ENCODE results near the gene UROC1. TPM values are rescaled to one million over a fixed set of nuclear protein-coding genes. Genes with fewer than 3 reads are reported as not detected.

Gene UROC1
- total and polyA plus RNA-seq, 2 experiments from 2014 or later = not detected

DNA sequence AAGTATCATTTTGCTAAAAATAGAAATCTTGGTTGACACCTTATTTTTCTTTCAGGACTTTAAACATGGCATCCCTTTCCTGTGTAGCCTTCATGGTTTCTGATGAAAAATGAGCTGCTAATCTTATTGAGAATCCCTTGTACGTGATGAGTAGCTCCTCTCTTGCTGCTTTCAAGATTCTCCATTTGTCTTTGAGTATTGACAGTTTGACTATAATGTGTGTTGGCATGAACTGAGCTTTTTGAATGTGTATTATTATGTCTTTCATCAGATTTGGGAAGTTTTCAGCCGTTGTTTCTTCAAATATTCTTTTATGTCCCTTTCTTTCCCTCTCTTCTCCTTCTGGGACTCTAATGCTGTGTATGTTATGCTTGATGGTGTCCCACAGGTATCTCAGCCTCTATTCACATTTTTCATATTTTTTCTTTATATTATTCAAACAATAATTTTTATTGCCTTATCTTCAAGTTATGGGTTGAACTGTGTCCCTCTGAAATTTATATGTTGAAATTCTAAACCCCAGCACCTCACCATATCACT lies 45.2 kb upstream of the UROC1 start:
- H3K36me3 Mint-ChIP-seq (ENCODE audit: low read depth) = no peaks in the 10 kb centered on the region
- no peak overlapping the region for H3K4me2 ChIP-seq
- no peak overlapping the region for H3K4me3 ChIP-seq
- no peak overlapping the region for H2AFZ ChIP-seq
- H3K9me2 ChIP-seq (ENCODE audit: insufficient read depth) = no peaks in the 10 kb centered on the region
- H4K20me1 ChIP-seq (replicated peaks; ENCODE audit: insufficient read depth) = no peaks in the 10 kb centered on the region
- H3K9me3 Mint-ChIP-seq = no peaks in the 10 kb centered on the region
- no peak overlapping the region for H3K27ac ChIP-seq (ENCODE audit: low read depth)
- H3F3A ChIP-seq (replicated peaks; ENCODE audit: low read depth) = no peaks in the 10 kb centered on the region
- DNase-seq (ENCODE audit: low spot score) (no peak), ATAC-seq (no peak)
- TF ChIP-seq POLR2AphosphoS5 (IDR thresholded peaks at IDR 0.05; ENCODE audit: low read depth) (no peak), NANOG (IDR thresholded peaks at IDR 0.05; ENCODE audit: borderline replicate concordance) (no peak), ZNF114 (CRISPR knock-in tag; IDR thresholded peaks at IDR 0.05) (no peak), JUNB (IDR thresholded peaks at IDR 0.05; ENCODE audit: unreplicated experiment) (no peak), CREB1 (CRISPR knock-in tag; IDR thresholded peaks at IDR 0.05; ENCODE audit: low read depth) (no peak), STAT1 (IDR thresholded peaks at IDR 0.05; ENCODE audit: unreplicated experiment) (no peak), EZH2 (IDR thresholded peaks at IDR 0.05; ENCODE audit: low read depth, unreplicated experiment) (no peak)
- TF ChIP-seq, protein P1, sequence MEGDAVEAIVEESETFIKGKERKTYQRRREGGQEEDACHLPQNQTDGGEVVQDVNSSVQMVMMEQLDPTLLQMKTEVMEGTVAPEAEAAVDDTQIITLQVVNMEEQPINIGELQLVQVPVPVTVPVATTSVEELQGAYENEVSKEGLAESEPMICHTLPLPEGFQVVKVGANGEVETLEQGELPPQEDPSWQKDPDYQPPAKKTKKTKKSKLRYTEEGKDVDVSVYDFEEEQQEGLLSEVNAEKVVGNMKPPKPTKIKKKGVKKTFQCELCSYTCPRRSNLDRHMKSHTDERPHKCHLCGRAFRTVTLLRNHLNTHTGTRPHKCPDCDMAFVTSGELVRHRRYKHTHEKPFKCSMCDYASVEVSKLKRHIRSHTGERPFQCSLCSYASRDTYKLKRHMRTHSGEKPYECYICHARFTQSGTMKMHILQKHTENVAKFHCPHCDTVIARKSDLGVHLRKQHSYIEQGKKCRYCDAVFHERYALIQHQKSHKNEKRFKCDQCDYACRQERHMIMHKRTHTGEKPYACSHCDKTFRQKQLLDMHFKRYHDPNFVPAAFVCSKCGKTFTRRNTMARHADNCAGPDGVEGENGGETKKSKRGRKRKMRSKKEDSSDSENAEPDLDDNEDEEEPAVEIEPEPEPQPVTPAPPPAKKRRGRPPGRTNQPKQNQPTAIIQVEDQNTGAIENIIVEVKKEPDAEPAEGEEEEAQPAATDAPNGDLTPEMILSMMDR (conservative IDR thresholded peaks at IDR 0.05; ENCODE audit: low read depth in 2 of 2) = no peak
- TF ChIP-seq, protein P2, sequence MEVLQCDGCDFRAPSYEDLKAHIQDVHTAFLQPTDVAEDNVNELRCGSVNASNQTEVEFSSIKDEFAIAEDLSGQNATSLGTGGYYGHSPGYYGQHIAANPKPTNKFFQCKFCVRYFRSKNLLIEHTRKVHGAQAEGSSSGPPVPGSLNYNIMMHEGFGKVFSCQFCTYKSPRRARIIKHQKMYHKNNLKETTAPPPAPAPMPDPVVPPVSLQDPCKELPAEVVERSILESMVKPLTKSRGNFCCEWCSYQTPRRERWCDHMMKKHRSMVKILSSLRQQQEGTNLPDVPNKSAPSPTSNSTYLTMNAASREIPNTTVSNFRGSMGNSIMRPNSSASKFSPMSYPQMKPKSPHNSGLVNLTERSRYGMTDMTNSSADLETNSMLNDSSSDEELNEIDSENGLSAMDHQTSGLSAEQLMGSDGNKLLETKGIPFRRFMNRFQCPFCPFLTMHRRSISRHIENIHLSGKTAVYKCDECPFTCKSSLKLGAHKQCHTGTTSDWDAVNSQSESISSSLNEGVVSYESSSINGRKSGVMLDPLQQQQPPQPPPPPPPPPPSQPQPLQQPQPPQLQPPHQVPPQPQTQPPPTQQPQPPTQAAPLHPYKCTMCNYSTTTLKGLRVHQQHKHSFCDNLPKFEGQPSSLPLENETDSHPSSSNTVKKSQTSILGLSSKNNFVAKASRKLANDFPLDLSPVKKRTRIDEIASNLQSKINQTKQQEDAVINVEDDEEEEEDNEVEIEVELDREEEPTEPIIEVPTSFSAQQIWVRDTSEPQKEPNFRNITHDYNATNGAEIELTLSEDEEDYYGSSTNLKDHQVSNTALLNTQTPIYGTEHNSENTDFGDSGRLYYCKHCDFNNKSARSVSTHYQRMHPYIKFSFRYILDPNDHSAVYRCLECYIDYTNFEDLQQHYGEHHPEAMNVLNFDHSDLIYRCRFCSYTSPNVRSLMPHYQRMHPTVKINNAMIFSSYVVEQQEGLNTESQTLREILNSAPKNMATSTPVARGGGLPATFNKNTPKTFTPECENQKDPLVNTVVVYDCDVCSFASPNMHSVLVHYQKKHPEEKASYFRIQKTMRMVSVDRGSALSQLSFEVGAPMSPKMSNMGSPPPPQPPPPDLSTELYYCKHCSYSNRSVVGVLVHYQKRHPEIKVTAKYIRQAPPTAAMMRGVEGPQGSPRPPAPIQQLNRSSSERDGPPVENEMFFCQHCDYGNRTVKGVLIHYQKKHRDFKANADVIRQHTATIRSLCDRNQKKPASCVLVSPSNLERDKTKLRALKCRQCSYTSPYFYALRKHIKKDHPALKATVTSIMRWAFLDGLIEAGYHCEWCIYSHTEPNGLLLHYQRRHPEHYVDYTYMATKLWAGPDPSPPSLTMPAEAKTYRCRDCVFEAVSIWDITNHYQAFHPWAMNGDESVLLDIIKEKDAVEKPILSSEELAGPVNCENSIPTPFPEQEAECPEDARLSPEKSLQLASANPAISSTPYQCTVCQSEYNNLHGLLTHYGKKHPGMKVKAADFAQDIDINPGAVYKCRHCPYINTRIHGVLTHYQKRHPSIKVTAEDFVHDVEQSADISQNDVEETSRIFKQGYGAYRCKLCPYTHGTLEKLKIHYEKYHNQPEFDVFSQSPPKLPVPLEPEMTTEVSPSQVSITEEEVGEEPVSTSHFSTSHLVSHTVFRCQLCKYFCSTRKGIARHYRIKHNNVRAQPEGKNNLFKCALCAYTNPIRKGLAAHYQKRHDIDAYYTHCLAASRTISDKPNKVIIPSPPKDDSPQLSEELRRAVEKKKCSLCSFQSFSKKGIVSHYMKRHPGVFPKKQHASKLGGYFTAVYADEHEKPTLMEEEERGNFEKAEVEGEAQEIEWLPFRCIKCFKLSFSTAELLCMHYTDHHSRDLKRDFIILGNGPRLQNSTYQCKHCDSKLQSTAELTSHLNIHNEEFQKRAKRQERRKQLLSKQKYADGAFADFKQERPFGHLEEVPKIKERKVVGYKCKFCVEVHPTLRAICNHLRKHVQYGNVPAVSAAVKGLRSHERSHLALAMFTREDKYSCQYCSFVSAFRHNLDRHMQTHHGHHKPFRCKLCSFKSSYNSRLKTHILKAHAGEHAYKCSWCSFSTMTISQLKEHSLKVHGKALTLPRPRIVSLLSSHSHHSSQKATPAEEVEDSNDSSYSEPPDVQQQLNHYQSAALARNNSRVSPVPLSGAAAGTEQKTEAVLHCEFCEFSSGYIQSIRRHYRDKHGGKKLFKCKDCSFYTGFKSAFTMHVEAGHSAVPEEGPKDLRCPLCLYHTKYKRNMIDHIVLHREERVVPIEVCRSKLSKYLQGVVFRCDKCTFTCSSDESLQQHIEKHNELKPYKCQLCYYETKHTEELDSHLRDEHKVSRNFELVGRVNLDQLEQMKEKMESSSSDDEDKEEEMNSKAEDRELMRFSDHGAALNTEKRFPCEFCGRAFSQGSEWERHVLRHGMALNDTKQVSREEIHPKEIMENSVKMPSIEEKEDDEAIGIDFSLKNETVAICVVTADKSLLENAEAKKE (CRISPR knock-in tag; IDR thresholded peaks at IDR 0.05) = no peak
- TF ChIP-seq, protein P3, sequence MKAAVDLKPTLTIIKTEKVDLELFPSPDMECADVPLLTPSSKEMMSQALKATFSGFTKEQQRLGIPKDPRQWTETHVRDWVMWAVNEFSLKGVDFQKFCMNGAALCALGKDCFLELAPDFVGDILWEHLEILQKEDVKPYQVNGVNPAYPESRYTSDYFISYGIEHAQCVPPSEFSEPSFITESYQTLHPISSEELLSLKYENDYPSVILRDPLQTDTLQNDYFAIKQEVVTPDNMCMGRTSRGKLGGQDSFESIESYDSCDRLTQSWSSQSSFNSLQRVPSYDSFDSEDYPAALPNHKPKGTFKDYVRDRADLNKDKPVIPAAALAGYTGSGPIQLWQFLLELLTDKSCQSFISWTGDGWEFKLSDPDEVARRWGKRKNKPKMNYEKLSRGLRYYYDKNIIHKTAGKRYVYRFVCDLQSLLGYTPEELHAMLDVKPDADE (IDR thresholded peaks at IDR 0.05) = no peak
- TF ChIP-seq, protein P4, sequence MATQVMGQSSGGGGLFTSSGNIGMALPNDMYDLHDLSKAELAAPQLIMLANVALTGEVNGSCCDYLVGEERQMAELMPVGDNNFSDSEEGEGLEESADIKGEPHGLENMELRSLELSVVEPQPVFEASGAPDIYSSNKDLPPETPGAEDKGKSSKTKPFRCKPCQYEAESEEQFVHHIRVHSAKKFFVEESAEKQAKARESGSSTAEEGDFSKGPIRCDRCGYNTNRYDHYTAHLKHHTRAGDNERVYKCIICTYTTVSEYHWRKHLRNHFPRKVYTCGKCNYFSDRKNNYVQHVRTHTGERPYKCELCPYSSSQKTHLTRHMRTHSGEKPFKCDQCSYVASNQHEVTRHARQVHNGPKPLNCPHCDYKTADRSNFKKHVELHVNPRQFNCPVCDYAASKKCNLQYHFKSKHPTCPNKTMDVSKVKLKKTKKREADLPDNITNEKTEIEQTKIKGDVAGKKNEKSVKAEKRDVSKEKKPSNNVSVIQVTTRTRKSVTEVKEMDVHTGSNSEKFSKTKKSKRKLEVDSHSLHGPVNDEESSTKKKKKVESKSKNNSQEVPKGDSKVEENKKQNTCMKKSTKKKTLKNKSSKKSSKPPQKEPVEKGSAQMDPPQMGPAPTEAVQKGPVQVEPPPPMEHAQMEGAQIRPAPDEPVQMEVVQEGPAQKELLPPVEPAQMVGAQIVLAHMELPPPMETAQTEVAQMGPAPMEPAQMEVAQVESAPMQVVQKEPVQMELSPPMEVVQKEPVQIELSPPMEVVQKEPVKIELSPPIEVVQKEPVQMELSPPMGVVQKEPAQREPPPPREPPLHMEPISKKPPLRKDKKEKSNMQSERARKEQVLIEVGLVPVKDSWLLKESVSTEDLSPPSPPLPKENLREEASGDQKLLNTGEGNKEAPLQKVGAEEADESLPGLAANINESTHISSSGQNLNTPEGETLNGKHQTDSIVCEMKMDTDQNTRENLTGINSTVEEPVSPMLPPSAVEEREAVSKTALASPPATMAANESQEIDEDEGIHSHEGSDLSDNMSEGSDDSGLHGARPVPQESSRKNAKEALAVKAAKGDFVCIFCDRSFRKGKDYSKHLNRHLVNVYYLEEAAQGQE (IDR thresholded peaks at IDR 0.05; ENCODE audit: unreplicated experiment) = no peak
- H3K27me3 Mint-ChIP-seq (ENCODE audit: insufficient read depth, low read depth, poor library complexity) = no peaks in the 10 kb centered on the region
- no peaks in the 10 kb centered on the region for H3K79me2 ChIP-seq (replicated peaks; ENCODE audit: insufficient read depth)
- no peak overlapping the region for H3K27ac Mint-ChIP-seq
- no peaks in the 10 kb centered on the region for H3K27me3 ChIP-seq (ENCODE audit: insufficient read depth)
- no peak overlapping the region for H3K4me3 Mint-ChIP-seq
- no peaks in the 10 kb centered on the region for H3K36me3 ChIP-seq (ENCODE audit: insufficient read depth)
- H3K4me1 Mint-ChIP-seq = no peaks in the 10 kb centered on the region
- H3K4me1 ChIP-seq (ENCODE audit: insufficient read depth) = no peaks in the 10 kb centered on the region
